Muscle layer of colon (tissue), 2 donors: ENCODE data around the gene COL9A1.

Experiments used
- H3K27ac ChIP-seq: one replicate; pipeline ENCODE4 v1.7.0; 2013; ENCODE audit warnings: low read depth, mild to moderate bottlenecking, low read length, moderate library complexity
- H3K27me3 ChIP-seq, 2 donors: one replicate each; pipeline ENCODE4 v1.7.0; 2013; ENCODE audit warnings: low read length in 2 of 2, mild to moderate bottlenecking in 2 of 2; ENCODE audit not compliant: insufficient read depth in 2 of 2, control insufficient read depth in 1 of 2
- H3K36me3 ChIP-seq: one replicate; pipeline ENCODE4 v1.7.0; 2013; ENCODE audit warnings: mild to moderate bottlenecking, low read length; ENCODE audit not compliant: insufficient read depth
- H3K4me1 ChIP-seq: one replicate; pipeline ENCODE4 v1.7.0; 2013; ENCODE audit warnings: mild to moderate bottlenecking, low read length; ENCODE audit not compliant: insufficient read depth
- H3K4me3 ChIP-seq, 2 donors: one replicate each; pipeline ENCODE4 v1.7.0; 2013; ENCODE audit warnings: low read length in 2 of 2, low read depth in 1 of 2, mild to moderate bottlenecking in 1 of 2, moderate library complexity in 1 of 2
- H3K9ac ChIP-seq: one replicate; pipeline ENCODE4 v1.7.0; 2013; ENCODE audit warnings: low read length
- H3K9me3 ChIP-seq: one replicate; pipeline ENCODE4 v1.7.0; 2013; ENCODE audit warnings: mild to moderate bottlenecking, low read length
- donor health status: abdominal sarcoma.
- donor health status: Adenocarcinoma of cecum.

Gene COL9A1

DNA sequence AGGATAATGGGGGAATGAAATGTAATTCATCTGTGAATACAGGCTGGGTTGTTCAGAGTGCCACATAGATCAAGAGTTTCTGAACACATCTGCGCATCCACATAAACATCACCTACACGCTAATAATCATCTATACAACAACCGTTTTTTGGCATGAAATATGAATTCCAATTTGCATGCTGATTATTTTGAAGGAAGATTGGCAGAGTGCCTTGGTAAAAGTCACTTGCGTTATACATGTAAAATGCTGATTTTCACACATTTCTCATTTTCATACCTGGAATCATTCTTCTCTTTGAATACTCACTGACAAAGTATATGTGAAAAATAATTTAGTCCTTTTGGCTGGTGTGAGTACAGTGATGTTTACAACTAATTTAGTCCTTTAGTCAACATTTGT lies 17.7 kb downstream of the COL9A1 start:
- peaks cover 4 to 26% of the 10 kb centered on the region in 2 donors for H3K27me3 ChIP-seq
- no peak overlapping the region for H3K9ac ChIP-seq
- no peaks in the 10 kb centered on the region for H3K4me1 ChIP-seq

DNA sequence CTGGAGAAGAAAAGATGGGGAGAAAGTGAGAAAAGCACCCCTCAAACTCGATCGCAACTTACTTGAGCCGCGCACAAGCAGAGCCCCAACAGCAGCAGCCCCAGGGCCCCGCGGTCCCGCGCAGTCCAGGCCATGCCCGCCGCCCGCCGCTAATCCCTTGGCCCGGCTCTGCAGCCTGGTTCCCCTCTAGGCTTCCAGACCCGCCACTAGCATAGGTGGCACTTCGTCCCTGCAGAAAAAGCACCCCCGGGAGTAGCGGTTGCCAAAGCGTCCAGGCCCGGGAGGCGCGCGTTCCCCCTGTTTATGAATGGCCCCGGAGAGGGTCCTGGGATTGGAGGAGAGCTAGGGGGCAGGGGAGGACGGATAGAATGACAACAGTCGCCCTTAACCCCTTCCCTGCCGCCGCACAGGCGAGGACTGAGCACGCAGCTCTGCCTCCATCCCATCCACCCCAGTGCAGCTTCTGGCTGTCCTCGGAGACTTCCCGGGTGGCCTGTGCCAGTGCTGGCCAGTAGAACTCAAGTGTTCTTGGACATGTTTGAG lies 19.9 kb downstream of the COL9A1 start:
- H3K9me3 ChIP-seq, result no peaks in the 10 kb centered on the region
- no peak overlapping the region for H3K27ac ChIP-seq
- no peaks in the 10 kb centered on the region for H3K4me1 ChIP-seq
- no peak overlapping the region for H3K4me3 ChIP-seq
- no peaks in the 10 kb centered on the region for H3K36me3 ChIP-seq
- peaks cover 4 to 27% of the 10 kb centered on the region in 2 donors for H3K27me3 ChIP-seq
- H3K9ac ChIP-seq, result no peak overlapping the region

More for the DNA sequence above, 17.7 kb downstream of the COL9A1 start:
- H3K36me3 ChIP-seq, result no peaks in the 10 kb centered on the region
- no peak overlapping the region for H3K4me3 ChIP-seq
- H3K27ac ChIP-seq, result no peak overlapping the region
- H3K9me3 ChIP-seq, result no peaks in the 10 kb centered on the region

DNA sequence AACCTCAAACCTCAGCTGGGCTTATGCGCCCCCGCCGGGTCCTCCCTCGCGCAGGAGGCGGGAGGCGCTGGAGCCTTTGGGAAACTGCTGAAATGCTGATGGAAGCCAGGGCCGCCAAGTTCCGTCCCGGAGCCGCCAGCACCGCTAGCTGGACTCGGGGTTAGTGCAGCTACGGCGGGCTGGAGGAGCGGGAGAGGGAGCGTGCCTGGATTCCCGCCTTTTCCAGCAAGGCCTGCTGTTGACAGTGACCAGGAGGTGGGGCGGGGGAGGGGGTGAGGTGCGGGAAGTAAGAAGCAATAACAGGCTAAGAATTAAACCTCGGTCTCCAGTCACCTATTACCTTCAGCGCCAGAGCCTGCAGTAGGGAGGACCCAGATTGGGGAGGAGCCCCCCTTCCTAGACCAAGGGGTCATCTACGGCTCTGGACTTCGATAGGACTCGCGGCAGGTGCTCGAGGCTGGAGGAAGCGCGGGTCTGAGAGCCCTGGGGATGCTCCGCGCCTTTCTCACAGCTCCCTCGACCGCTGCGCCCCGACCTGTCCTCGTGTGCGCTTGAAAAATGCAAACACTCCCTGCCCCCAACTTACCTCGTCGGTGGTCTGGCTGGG lies 20.5 kb downstream of the COL9A1 start:
- Histone ChIP-seq H3K36me3 (no peaks in the 10 kb centered on the region), H3K9ac (no peak overlapping the region), H3K27ac (no peak overlapping the region), H3K4me1 (no peaks in the 10 kb centered on the region), H3K4me3 (no peak overlapping the region), H3K9me3 (no peaks in the 10 kb centered on the region), H3K27me3 (peaks cover 0 to 27% of the 10 kb centered on the region in 2 donors)

DNA sequence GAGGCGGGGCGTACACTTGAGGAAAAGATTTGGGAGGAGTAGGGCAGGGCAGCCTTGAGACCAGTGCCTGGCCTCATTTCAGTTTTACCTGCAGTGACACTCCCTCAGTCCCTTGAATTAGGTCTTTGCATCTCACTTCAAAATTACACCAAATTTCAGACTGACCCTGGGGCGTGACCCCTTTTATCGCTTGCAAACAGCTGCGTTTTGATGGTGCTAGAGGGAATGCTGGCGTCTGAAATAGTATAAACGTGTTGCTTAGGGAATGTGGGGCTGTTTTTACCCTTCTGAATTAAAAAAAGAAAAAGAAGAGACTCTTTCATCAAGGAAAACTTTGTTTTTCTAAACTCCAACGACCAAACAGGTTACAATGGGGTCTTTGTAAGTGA lies 21.0 kb downstream of the COL9A1 start:
- Histone ChIP-seq H3K36me3 (no peaks in the 10 kb centered on the region), H3K27me3 (peaks cover 0 to 27% of the 10 kb centered on the region in 2 donors), H3K9ac (no peak overlapping the region), H3K4me1 (no peaks in the 10 kb centered on the region), H3K4me3 (no peak overlapping the region), H3K9me3 (no peaks in the 10 kb centered on the region), H3K27ac (no peak overlapping the region)

DNA sequence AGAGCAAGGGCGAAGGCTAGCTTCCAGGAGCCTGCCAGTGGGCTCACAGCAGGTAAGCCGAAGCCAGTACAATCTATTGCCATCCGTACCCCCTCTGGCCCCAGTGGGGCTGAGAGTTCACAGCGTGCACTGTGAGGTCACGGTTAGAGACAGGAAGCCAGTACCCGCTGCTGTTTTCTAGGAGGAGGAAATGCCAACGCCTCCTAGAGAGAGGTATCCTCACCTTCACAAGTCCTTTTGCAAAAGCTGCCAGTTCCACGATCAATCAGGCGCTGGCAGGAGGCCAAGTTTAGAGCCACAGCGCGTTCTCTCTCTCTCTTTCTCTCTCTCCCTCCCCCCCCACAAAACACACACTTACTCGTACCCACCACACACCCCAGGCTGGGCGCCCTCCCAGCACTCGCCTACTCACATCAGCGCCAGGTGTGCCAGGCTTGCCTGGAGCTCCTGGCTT lies 22.5 kb downstream of the COL9A1 start:
- no peaks in the 10 kb centered on the region for H3K9me3 ChIP-seq

DNA sequence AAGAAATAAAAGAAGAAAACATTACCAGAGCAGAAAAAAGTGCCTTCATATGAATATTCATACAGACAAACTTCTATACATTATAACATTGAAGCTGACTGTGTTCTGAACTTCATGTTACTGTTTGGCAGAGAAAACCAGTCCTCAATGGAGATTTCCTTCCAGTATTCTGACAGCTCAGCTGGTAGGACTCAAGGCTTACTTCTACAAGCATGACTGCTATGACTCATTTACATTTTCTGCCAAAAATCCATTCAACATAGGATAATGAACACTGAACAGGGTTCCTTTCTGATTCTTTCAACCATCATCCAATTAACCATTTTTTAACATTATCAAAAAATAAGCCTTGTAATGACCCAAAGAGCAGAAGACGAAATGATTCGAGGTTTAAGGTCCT lies 25.4 kb downstream of the COL9A1 start:
- no peaks in the 10 kb centered on the region for H3K4me1 ChIP-seq
- no peaks in the 10 kb centered on the region for H3K9me3 ChIP-seq
- H3K9ac ChIP-seq, result no peak overlapping the region
- no peak overlapping the region for H3K4me3 ChIP-seq
- H3K27me3 ChIP-seq, result peaks cover 0 to 17% of the 10 kb centered on the region in 2 donors
- H3K27ac ChIP-seq, result no peak overlapping the region
- H3K36me3 ChIP-seq, result no peaks in the 10 kb centered on the region

More for the DNA sequence above, 22.5 kb downstream of the COL9A1 start:
- no peaks in the 10 kb centered on the region for H3K4me1 ChIP-seq
- H3K36me3 ChIP-seq, result no peaks in the 10 kb centered on the region
- H3K27ac ChIP-seq, result no peak overlapping the region
- H3K27me3 ChIP-seq, result peaks cover 0 to 27% of the 10 kb centered on the region in 2 donors
- no peak overlapping the region for H3K4me3 ChIP-seq
- H3K9ac ChIP-seq, result no peak overlapping the region

DNA sequence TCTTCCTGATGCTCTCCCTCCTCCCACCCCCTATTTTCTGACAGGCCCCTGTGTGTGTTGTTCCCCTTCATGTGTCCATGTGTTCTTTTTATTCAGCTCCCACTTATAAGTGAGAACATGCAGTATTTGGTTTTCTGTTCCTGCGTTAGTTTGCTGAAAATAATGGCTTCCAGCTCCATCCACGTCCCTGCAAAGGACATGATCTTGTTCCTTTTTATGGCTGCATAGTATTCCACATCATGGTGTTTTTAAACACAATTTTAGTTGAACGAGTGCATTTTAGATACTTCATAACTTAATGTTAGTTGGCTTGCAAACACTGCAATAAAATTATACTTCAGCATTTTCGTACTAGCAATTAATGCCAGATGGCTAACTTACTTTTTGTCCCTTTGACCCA lies 28.5 kb downstream of the COL9A1 start:
- H3K4me1 ChIP-seq, result no peaks in the 10 kb centered on the region
- H3K4me3 ChIP-seq, result no peak overlapping the region
- H3K9ac ChIP-seq, result no peak overlapping the region
- H3K27ac ChIP-seq, result no peak overlapping the region
- no peaks in the 10 kb centered on the region for H3K27me3 ChIP-seq
- H3K9me3 ChIP-seq, result no peaks in the 10 kb centered on the region
- no peaks in the 10 kb centered on the region for H3K36me3 ChIP-seq

DNA sequence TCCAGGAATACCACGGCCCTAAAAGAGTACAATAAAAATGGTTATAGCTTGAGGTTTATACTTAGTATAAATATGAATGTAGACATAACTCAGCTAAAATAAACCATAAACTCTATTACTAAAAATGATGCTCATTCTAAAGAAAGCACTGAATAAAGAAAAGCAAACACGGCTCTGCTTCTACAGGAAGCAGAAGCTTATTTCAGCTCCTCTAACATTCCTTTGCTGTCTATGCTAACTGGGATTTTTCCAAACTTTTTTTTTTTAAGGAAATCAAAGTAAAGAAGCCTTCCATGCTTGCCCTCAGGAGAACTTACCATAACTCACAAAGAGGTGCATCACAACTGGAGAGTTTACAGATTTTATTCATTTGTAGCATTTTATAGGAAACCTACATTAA lies 30.8 kb downstream of the COL9A1 start:
- Histone ChIP-seq H3K27ac (no peak overlapping the region), H3K9ac (no peak overlapping the region), H3K27me3 (no peaks in the 10 kb centered on the region), H3K9me3 (no peaks in the 10 kb centered on the region), H3K4me1 (no peaks in the 10 kb centered on the region), H3K4me3 (no peak overlapping the region), H3K36me3 (no peaks in the 10 kb centered on the region)

DNA sequence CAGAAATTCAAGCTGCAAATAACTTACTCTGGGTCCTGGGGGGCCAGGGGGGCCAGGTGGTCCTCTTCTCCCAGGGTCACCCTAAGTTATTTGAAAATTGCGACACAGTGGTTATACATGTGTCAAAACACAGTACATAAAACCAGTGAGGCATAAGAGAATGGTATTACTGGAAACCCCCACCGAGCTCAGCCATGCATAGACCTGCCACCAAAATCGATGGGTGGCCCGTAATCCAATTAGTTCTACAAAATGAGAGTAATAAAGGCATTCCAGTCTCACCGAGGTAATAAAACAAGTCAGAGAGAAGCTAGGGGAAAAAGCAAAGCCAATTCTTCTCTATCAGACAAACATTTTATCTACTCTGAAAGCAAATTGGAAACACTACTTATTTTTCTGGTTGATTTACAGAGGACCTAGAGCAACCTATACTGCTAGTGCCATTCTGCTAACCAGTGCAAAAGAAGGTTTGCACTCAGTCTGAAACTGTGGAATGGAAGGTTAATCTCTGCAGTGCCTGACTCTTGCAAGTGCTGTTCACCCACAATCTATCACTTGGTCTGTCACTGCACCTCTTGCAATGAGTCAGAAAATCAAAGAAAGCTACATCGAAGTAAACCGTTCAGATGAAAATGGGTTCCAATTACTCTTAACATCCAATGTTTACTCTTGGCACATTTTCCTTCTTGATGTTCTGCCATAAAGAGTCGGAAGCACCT lies 32.4 kb downstream of the COL9A1 start:
- Histone ChIP-seq H3K27ac (no peak overlapping the region), H3K27me3 (no peaks in the 10 kb centered on the region), H3K9me3 (no peaks in the 10 kb centered on the region), H3K4me3 (no peak overlapping the region), H3K9ac (no peak overlapping the region), H3K36me3 (no peaks in the 10 kb centered on the region), H3K4me1 (no peaks in the 10 kb centered on the region)

DNA sequence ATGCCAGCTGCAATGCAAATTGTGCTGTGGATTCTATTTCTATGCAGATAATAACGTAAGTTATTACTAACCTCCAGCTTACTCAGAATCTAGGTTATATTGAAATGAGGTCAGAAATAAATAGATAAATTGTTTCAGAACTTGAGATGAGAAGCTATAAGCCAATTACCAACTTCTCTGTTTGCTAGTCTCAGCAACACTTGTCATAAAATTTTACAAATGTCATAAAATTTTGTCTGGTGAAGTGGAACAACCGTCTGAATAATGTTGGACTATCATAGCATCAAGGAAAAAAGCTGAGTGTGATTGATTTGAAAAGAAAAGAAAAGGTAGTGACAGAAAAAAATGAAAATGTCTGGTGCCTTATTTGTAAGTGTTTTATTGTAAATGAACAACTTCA lies 36.7 kb downstream of the COL9A1 start:
- no peaks in the 10 kb centered on the region for H3K9me3 ChIP-seq

DNA sequence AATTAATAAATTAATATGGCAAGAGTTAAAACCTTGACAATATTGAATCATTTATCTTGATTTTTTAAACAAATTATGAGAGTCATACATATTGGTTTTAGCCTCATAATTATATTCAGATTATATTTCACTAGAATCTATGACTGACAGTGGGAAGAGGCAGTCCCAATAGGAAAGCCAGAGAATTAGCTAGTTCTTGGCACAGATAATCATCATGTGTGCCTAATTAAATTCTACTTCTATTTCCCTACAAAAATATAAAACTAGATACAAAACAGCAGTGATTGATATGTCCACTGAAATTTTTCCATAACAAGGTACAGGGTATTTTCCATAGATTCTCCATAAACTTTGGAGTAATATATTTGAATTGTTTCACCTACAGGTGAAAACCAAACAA lies 38.6 kb downstream of the COL9A1 start:
- Histone ChIP-seq H3K27ac (no peak overlapping the region), H3K4me3 (no peak overlapping the region), H3K27me3 (no peaks in the 10 kb centered on the region), H3K9me3 (no peaks in the 10 kb centered on the region), H3K9ac (no peak overlapping the region), H3K4me1 (no peaks in the 10 kb centered on the region), H3K36me3 (no peaks in the 10 kb centered on the region)

More for the DNA sequence above, 36.7 kb downstream of the COL9A1 start:
- no peak overlapping the region for H3K27ac ChIP-seq
- H3K9ac ChIP-seq, result no peak overlapping the region
- no peaks in the 10 kb centered on the region for H3K36me3 ChIP-seq
- H3K4me3 ChIP-seq, result no peak overlapping the region
- no peaks in the 10 kb centered on the region for H3K4me1 ChIP-seq
- H3K27me3 ChIP-seq, result no peaks in the 10 kb centered on the region
